Raji (cell line): ENCODE results near the gene GPR35.

ENCODE experiments used
- POLR2A ChIP-seq: IDR thresholded peaks from 2 replicates; pipeline ENCODE4 v1.6.1; 2011; ENCODE audit warnings: low read depth, low read length, control low read depth; ENCODE audit not compliant: insufficient read depth

The GPR35 gene

DNA sequence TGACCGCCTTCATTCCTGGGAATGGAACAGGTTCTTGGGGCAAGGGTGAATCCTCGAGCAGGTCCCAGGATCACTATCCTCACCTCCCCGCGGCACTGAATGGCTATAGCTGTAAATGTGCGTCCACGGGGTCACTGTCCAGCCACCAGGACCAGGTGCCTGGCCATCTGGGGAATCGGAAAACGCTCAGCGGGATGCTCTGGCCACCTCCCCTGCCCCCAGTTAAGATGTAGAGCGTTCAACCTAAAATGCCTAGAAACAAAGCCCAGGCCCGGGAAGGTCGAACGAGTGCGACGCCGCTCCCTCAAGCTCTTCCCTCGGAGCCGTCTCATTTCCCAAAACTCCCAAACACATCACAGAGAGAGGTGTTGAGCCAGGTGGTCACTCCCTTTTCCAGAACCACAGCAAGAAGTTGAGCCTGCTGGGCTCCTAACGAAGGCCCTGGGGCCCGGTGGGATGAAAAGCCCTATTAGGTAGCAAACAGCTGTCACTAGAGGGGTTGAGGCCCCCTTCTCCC lies 39.5 kb upstream of the GPR35 start:
- TF ChIP-seq POLR2A = no peak

DNA sequence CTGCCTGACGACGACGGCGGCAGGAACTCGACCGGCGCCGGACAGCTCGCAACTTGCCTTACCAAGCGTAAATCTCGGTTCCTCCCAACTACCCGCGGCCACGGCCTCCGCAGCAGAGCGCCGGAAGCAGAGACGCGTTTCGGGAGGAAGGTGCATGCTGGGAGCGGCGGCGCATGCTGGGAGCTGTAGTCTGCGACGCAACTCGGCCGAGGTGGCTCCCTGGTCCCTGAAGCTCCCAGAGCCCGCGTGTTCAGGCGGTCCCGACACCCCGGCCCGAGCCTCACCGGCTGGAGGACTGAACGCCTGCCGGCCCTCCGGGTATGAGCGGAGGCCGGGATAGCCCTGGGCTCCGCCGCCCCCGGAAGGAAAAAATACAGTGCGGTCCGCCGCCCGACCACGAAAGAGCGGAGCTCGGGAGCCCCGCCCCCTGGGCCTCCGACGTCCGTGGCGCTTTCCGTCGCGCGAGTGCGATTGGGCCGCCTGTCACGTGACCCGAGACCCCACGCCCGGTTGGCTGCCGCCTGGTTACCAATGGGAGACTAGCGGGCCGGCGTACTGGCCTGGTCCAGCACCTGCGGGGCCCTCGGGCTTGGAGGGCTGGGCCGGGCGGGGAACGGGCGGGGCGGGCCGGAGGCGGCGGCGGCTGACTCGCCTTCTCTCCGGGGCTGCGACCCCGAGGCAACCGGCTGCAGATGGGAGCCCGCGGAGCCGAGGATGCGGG lies 38.9 kb upstream of the GPR35 start, which contains the start of gene CAPN10:
TSS of gene CAPN10 (plus strand) at position 537 of the 721 bp plus-strand sequence. CDS start at position 715, 178 bp downstream.
- TF ChIP-seq POLR2A = peak; percentile 79

DNA sequence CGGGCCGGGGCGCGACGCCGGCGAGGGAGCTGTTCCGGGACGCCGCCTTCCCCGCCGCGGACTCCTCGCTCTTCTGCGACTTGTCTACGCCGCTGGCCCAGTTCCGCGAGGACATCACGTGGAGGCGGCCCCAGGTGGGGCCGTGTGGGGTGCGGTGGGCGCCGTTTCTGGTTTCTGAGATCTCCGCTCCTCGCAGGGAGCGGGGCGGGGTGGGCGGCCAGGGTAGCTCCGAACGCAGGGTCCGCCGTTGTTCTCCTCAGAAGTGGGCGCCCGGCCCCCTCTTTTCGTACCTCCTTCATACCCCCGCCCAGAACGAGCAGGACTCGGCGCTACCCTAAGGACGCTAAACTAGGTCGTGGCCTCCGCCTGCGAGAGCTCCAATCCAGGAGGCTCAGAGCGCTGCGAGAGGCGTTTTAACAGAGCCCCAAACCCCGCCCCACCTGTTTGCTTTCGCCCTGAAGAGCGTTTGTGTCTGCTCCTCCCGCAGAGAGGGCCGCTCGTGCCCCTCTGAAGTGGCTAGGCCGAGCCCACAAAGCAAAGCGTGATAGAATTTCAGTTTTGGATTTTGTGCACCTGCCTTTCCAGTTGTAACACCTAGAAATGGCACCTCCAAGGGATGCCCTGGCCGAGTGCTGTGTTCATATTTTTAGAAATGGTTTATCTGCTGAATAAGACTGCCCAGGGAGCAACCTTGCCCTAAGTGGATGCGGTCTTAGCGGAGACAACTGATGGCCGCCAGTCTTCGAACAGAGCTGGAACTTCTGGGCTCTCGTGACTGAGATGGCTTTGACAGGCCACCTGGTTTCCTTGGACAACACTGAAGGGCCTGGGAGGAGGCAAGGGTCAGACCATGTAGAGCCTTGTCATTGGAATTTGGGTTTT lies 38.1 kb upstream of the GPR35 start:
- TF ChIP-seq POLR2A = peak; percentile 30; the same call in 1 of the 2 replicates

DNA sequence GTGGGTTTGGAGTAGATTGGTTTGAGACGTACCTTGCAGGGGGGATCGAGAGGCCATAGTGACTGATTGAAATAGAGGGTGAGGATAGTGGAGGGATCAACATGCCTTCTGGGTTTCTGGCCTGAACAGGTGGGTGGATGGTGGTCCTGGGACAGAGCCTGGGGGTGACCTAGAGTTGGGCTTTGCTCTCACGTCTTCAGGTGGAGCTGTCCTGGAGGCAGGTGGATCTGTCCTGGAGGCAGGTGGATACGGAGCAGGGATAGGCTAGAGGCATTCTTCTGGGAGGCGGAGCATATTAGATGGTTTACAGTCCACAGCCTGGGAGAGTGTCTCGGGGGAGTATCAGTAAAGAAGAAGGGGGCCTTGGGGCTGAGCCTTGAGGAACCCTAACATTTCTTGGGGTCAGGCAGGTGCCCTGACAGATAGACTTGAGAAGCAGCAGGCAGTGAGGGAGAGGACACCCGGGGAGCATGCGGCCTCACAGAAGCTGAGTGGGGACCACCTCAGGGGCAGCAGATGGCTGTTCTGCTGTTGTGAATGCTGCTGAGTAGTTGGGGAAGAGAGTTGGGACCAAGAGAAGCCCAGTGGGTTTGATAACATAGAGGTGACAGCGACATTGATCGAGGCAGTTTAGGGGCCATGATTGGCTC lies 37.1 kb upstream of the GPR35 start:
- no peak for TF ChIP-seq POLR2A

DNA sequence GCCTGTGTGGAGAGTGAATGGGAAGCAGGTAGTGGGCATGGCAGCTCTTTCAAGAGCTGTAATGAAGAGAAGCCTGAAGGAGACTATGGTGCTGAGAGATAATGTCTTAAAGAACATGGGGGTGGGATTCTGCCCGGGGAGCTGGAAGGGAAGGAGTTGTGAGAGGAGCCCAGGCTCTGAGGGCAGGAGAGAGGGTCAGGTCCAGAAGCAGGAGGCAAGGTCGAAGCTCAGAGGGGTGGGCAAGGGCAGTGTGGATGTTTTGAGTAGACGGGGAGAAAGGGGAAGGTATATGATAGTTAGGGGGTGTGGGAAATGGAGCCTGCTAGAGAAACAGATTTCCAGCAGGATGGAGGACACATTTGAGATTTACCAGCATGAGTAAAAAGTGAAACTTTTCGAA lies 36.6 kb upstream of the GPR35 start:
- no peak for TF ChIP-seq POLR2A

DNA sequence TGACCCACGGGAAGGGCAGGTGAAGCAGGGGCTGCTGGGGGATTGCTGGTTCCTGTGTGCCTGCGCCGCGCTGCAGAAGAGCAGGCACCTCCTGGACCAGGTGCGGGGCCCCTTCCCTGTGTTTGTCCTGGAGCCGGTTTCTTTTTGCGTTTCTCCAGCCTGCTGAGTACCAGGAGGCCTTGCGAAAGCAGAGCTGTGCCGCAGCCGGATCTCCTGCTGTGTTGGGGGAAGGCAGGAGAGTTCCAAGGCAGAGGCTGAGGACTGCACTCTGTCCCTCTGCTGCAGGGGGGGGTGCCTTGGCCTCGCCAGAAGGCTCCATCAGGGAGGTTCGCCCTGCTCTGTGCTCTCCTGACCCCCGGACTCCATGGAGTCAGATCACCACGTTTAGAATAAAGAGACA lies 35.9 kb upstream of the GPR35 start:
- no peak for TF ChIP-seq POLR2A

DNA sequence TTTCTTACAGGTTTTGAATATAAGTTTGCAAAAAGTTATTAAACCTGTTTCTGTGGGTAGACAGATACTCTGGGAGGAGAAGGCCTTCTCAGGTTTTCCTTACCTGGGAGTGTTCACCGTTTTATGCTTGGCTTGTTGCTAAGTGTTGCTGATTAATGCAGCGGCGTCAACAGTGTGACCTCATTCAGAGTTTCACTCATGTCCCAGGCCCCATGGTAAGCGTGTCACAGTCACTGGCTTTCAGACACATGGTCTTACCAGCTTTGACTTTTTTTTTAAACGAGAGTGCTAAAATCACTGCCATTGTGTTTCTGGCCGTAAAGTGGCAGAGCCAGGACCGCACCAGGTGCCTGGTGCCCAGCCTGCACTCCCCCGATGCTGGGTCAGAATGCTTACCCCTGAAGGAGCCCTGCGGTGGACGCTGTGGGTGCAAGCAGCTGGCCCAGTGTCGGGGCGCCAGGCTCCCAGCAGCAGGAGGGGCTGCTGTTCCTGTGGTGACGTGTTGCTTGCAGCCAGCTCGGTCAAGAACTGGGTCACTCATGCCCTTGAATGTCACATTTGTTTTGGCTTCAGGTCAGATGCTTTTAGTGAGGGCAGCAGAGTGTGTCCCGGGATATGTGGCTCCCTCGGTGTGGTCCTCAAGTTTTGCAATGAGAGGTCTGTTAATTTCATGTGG lies 35.3 kb upstream of the GPR35 start:
- TF ChIP-seq POLR2A = no peak

DNA sequence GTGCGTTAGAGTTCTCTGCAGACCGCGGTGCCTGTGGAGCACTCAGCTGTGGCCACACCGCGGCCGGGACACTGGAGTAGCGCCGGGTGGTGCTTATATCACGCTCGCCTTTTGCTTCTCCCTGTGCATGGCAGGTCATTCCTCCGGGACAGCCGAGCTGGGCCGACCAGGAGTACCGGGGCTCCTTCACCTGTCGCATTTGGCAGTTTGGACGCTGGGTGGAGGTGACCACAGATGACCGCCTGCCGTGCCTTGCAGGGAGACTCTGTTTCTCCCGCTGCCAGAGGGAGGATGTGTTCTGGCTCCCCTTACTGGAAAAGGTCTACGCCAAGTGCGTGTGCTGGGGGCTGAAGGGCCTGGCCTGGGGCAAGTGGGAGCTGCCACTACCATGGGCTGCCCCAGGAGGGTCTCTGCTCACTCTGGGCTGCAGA lies 34.6 kb upstream of the GPR35 start:
- no peak for TF ChIP-seq POLR2A

DNA sequence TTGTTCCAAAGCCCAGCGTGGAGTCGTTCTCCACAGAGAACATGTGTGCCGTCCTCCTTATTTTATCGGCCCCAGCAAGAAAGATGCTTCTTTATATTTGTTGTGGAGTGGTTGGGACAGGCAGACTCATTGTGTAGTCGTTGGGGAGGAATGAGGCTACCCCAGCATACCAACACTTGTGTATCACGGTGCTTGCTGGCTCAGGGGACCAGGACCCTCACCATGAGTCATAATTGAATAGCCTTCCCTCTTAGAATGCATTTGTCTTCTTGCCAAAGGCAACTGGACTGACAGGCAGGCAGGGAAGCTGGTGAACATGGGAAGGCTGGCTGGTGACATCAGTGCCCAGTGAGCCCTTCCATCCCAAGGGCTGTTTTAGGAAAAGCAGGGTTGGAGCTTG lies 34.1 kb upstream of the GPR35 start:
- no peak for TF ChIP-seq POLR2A

DNA sequence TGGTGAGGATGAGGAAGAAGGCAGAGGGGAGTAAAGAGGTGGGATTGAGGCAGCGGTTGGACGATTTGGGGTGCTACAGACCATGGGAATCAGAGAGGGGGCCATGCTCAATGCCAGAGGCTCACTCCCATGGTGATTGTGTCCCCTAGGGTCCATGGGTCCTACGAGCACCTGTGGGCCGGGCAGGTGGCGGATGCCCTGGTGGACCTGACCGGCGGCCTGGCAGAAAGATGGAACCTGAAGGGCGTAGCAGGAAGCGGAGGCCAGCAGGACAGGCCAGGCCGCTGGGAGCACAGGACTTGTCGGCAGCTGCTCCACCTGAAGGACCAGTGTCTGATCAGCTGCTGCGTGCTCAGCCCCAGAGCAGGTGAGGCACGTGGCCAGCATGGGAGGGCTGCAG lies 33.5 kb upstream of the GPR35 start:
- no peak for TF ChIP-seq POLR2A

DNA sequence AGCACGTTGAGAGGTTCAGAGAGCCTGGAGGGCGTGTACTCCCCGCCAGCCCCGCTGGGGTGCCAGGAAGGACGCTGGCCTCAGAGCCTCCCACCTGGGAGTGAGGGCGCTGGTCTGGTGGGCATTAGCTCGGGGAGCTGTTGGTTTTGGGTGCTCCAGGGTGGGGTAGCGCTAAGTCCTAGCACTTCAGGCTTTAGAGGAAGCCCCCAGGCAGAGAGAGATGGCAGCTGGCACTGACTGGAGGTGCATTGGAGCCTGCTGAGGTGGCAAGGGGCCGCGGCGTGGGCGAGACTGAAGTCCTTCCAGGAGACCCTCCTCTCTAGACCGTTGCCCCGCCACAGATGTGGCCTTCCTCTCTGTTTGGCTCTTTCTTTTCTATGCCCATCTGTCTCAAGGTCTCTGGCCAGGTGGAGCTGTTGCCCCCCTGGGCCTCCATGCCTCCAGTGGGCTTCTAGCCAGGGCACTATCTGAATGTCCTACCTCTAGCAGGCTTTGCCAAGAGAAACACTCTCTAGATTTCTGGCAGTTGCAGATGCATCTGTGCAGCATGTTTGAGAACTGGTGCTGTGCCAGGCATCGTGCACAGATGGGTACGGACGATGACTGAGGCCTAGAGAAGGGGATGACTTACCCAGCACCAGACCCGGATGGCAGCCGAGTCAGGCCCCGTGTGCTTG lies 32.1 kb upstream of the GPR35 start:
- TF ChIP-seq POLR2A = no peak

DNA sequence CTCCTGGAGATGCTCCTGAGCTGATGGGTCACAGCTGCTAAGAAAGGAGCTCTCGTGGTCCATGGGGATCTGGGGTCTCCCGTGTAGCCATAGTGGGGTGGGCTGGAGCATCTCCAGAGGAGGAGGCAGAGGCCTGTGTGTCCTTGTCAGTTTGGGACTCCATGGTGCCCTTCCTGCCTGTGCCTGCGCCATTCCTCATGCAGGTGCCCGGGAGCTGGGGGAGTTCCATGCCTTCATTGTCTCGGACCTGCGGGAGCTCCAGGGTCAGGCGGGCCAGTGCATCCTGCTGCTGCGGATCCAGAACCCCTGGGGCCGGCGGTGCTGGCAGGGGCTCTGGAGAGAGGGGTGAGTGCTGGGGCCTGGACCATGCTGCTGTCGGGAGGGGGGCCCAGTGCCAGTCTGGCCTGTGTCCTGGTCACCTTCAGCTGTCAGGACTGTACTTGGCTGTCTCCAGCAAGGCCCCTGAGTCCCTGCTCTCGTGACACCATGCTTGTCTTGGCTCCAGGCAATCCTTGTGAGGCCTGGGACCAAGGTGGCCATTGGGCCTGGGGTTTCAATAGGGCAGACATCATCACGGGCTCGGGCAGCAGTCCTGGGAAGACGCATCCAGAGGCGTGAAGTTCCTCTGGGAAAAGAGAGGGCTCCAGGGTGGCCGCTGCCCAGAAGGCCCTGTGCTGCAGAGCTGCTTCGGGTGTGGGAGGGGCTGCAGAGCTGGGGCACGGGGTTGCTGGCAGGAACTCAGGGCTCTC lies 31.4 kb upstream of the GPR35 start:
- no peak for TF ChIP-seq POLR2A

DNA sequence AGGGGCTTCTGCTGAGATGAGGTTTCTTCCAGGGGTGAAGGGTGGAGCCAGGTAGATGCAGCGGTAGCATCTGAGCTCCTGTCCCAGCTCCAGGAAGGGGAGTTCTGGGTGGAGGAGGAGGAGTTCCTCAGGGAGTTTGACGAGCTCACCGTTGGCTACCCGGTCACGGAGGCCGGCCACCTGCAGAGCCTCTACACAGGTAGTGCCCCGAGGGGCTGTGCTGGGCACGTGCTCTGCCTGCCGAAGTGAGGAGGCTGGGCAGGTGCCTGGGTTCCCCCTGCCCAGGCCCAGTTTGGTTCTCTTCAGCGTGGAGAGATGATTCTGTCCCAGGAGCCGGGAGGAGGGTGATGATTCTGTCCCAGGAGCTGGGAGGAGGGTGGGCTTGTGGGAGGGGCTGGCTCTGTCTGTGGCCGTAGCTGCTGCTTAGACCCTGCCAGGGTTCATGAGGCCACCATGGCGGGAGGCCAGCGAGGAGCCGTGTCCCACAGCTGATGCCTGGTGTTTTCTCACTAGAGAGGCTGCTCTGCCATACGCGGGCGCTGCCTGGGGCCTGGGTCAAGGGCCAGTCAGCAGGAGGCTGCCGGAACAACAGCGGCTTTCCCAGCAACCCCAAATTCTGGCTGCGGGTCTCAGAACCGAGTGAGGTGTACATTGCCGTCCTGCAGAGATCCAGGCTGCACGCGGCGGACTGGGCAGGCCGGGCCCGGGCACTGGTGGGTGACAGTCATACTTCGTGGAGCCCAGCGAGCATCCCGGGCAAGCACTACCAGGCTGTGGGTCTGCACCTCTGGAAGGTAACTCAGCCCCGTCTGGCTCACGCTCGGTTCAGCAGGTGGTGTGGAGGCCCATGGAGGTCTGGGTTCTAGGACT lies 30.5 kb upstream of the GPR35 start:
- no peak for TF ChIP-seq POLR2A
